Mesendoderm (in vitro differentiated cells): Measurements from ENCODE around the gene ABCD1.
A peak's percentile ranks its signal among the peaks of the same experiment; 100 is the strongest.

Experiments
- DNase-seq: peaks from one replicate; pipeline ENCODE4 v3.0.0; 2013
- H2AK5ac ChIP-seq: 2 replicates; pipeline ENCODE4 v1.6.1; 2013; ENCODE audit warnings: low read length, inconsistent platforms
- H2BK120ac ChIP-seq: 2 replicates; pipeline ENCODE4 v1.6.1; 2013; ENCODE audit warnings: low read depth, mild to moderate bottlenecking, low read length, moderate library complexity, mixed read lengths
- H2BK15ac ChIP-seq: replicated peaks from 2 replicates; pipeline ENCODE4 v1.6.1; 2013; ENCODE audit warnings: low read depth, mild to moderate bottlenecking, moderate library complexity
- H2BK5ac ChIP-seq: 2 replicates; pipeline ENCODE4 v1.6.1; 2013; ENCODE audit warnings: low read length, inconsistent platforms
- H3K18ac ChIP-seq: 2 replicates; pipeline ENCODE4 v1.6.1; 2013; ENCODE audit warnings: mild to moderate bottlenecking, low read length, mixed read lengths
- H3K23ac ChIP-seq: one replicate; pipeline ENCODE4 v1.6.1; 2013; ENCODE audit warnings: low read length
- H3K27ac ChIP-seq: 2 replicates; pipeline ENCODE4 v1.5.1; 2013; ENCODE audit warnings: low read depth, mild to moderate bottlenecking, inconsistent platforms, low read length, moderate library complexity
- H3K27me3 ChIP-seq: 2 replicates; pipeline ENCODE4 v1.6.1; 2013; ENCODE audit warnings: low read length, control low read depth, mild to moderate bottlenecking, inconsistent platforms; ENCODE audit not compliant: insufficient read depth, poor library complexity
- H3K36me3 ChIP-seq: 2 replicates; pipeline ENCODE4 v1.6.1; 2013; ENCODE audit warnings: low read length, inconsistent platforms; ENCODE audit not compliant: control insufficient read depth, insufficient read depth
- H3K4ac ChIP-seq: one replicate; pipeline ENCODE4 v1.6.1; 2013; ENCODE audit warnings: low read depth, mild to moderate bottlenecking, low read length, moderate library complexity
- H3K4me1 ChIP-seq: 2 replicates; pipeline ENCODE4 v1.6.1; 2013; ENCODE audit warnings: low read depth, low read length, inconsistent platforms; ENCODE audit not compliant: control insufficient read depth
- H3K4me2 ChIP-seq: 2 replicates; pipeline ENCODE4 v1.6.1; 2013; ENCODE audit warnings: low read length
- H3K4me3 ChIP-seq: 2 replicates; pipeline ENCODE4 v1.5.1; 2013; ENCODE audit warnings: mild to moderate bottlenecking, low read length
- H3K56ac ChIP-seq: one replicate; pipeline ENCODE4 v1.6.1; 2013; ENCODE audit warnings: low read length
- H3K79me1 ChIP-seq: 2 replicates; pipeline ENCODE4 v1.6.1; 2013; ENCODE audit warnings: low read length, inconsistent platforms
- H3K79me2 ChIP-seq: 2 replicates; pipeline ENCODE4 v1.6.1; 2013; ENCODE audit warnings: mild to moderate bottlenecking, low read length; ENCODE audit not compliant: control insufficient read depth, insufficient read depth
- H3K9ac ChIP-seq: 2 replicates; pipeline ENCODE4 v1.6.1; 2013; ENCODE audit warnings: low read length, inconsistent platforms
- H4K5ac ChIP-seq: one replicate; pipeline ENCODE4 v1.6.1; 2013; ENCODE audit warnings: low read length
- H4K8ac ChIP-seq: one replicate; pipeline ENCODE4 v1.6.1; 2013; ENCODE audit warnings: low read depth, mild to moderate bottlenecking, control low read depth, low read length, moderate library complexity
- WGBS: extraction: QIAGEN DNeasy Blood & Tissue Kit; methylation state at CpG from one replicate; pipeline ENCODE4 v1.1.7; 2013; ENCODE audit warnings: low lambda C conversion rate, missing lambda C conversion rate; ENCODE audit not compliant: insufficient coverage; ENCODE audit errors: extremely low coverage; 5-methylcytosine and 5-hydroxymethylcytosine counted together

The ABCD1 gene

DNA sequence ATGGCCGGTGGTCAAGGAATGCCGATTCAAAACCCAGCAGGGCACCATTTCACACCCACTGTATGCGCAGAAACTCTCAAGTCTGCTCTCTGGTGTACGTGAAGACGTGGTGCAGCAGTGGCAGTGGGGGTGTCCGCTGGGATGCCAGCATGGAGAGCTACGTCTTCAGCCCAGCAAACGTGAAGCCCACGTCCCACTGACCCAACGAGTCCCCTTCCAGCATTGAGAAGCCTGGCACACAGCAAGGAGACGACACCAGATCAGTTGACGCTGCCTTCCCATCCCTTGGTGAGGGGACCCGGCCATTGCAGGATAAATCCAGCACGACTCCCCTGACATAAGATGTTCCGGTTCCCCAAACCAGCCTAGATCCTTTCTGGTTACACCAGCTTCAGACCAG, 37.2 kb downstream of the ABCD1 start:
- H3K9ac ChIP-seq: no peak overlapping the region
- H3K23ac ChIP-seq: no peak overlapping the region
- no peaks in the 10 kb centered on the region for H3K27me3 ChIP-seq
- no peak overlapping the region for H2AK5ac ChIP-seq
- no peaks in the 10 kb centered on the region for H3K4me1 ChIP-seq
- no peaks in the 10 kb centered on the region for H3K79me2 ChIP-seq
- no peak overlapping the region for H3K27ac ChIP-seq
- H3K36me3 ChIP-seq: no peaks in the 10 kb centered on the region
- H3K4me2 ChIP-seq: no peak overlapping the region
- H3K18ac ChIP-seq: no peak overlapping the region
- H4K8ac ChIP-seq: no peak overlapping the region
- H3K56ac ChIP-seq: no peak overlapping the region
- no peaks in the 10 kb centered on the region for H3K79me1 ChIP-seq
- no peak overlapping the region for H3K4me3 ChIP-seq
- WGBS: no CpG with 5 or more reads among the region's 15 CpGs
- no peak overlapping the region for H2BK15ac ChIP-seq
- H2BK5ac ChIP-seq: no peak overlapping the region
- H2BK120ac ChIP-seq: no peak overlapping the region
- no peak overlapping the region for H4K5ac ChIP-seq
- no peak overlapping the region for H3K4ac ChIP-seq
- peak; percentile 19 for DNase-seq

DNA sequence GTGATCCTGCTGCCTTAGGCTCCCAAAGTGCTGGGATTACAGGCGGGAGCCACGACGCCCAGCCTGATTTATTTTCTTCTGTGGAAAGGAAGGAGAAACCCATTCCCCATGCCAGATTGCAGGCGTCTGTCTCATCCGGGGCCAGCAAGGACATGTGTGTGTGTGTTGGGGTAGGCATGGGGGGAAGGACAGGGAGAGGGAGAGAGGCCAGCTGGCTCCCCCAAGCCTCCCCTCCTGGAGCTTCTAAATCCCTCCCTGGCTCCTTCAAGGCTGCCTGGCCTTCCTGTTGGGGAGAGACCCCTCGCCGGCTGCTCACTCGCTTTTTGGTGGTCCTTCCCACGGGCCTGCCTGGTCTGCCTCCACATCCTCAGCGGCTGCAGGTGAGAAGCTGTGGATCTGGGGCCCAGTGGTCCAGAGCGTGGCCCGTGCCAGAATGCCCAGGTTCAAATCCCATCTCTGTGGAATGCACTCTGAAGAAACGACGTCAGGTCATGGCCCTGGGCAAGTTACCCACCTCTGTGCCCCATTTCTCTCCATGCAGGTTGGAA, 38.0 kb downstream of the ABCD1 start:
- WGBS: no CpG with 5 or more reads among the region's 14 CpGs
- no peak for DNase-seq

DNA sequence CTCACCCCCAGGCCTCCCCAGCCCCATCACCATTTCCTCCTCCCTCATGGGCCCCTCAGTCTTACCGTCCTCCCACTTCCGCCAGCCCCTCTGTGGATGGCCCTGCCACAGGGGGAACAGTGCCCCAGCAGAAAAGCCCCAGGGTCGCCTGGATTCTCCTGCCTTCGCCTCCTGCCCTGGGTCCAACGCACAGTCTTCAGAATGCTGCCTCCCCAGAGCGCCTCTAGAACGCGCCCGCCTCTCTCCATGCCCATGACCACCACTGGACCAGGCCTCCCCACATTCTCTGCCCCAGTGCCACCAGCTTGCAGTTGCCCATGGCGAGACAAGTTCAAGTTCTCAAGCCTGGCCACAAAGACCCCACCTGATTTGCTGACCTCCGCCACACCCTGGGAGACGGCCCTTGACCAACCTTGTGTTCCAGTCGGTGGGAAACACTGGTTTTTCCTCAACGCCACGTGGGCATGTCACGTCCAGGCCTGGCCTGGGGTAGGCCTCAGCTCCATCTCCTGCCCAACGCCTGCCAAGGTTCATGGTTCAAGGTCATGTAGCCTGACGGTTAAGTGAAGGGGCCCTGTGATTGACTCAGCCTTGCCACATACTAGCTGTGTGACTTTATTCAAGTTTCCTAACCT, 38.8 kb downstream of the ABCD1 start:
- Histone ChIP-seq H2BK120ac (no peak overlapping the region), H3K4ac (no peak overlapping the region), H3K27me3 (no peaks in the 10 kb centered on the region), H3K27ac (no peak overlapping the region), H4K8ac (no peak overlapping the region), H2AK5ac (no peak overlapping the region), H3K4me2 (no peak overlapping the region), H3K56ac (no peak overlapping the region), H3K23ac (no peak overlapping the region), H3K36me3 (no peaks in the 10 kb centered on the region), H4K5ac (no peak overlapping the region), H2BK5ac (no peak overlapping the region), H3K4me3 (no peak overlapping the region), H2BK15ac (no peak overlapping the region), H3K4me1 (no peaks in the 10 kb centered on the region), H3K9ac (no peak overlapping the region), H3K79me2 (no peaks in the 10 kb centered on the region), H3K18ac (no peak overlapping the region), H3K79me1 (no peaks in the 10 kb centered on the region)
- no peak for DNase-seq
- WGBS: no CpG with 5 or more reads among the region's 18 CpGs

More for the DNA sequence above, 38.0 kb downstream of the ABCD1 start:
- Histone ChIP-seq H2AK5ac (no peak overlapping the region), H3K79me1 (no peaks in the 10 kb centered on the region), H3K79me2 (no peaks in the 10 kb centered on the region), H2BK5ac (no peak overlapping the region), H3K23ac (no peak overlapping the region), H3K4me2 (no peak overlapping the region), H3K56ac (no peak overlapping the region), H3K36me3 (no peaks in the 10 kb centered on the region), H3K4ac (no peak overlapping the region), H3K27ac (no peak overlapping the region), H2BK15ac (no peak overlapping the region), H3K27me3 (no peaks in the 10 kb centered on the region), H3K4me3 (no peak overlapping the region), H4K5ac (no peak overlapping the region), H4K8ac (no peak overlapping the region), H3K9ac (no peak overlapping the region), H2BK120ac (no peak overlapping the region), H3K18ac (no peak overlapping the region), H3K4me1 (no peaks in the 10 kb centered on the region)

GRCh38 chrX:153763989-153764755, 39.5 kb downstream of the ABCD1 start, which contains the start of gene PLXNB3:
PLXNB3 (plus strand) TSS chrX:153764249; CDS start chrX:153765536, 1,287 bp downstream.
- no CpG with 5 or more reads among the region's 26 CpGs for WGBS
- H3K4me3 ChIP-seq: no peak within 1 kb of the TSS

DNA sequence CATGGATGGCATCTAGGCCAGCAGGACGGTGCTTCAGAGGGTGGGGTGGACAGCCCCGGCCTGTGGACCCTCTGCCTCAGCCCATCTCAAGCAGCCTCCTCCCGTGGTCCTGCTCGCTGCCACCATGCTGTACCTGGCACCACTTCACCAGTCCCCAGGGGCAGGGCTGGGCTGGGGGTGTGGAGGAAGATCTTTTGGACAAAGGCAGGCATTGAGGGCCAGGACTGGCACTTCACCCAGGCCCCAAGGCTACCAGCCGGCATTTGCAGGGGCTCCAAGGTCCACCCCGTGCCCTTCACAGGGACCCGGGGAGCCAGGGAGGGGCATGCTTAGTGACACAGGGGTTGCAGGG, 40.1 kb downstream of the ABCD1 start:
- Histone ChIP-seq H3K4me3 (no peak overlapping the region), H3K79me1 (no peaks in the 10 kb centered on the region), H3K79me2 (no peaks in the 10 kb centered on the region), H4K5ac (no peak overlapping the region), H3K18ac (no peak overlapping the region), H3K27me3 (no peaks in the 10 kb centered on the region), H3K4ac (no peak overlapping the region), H3K27ac (no peak overlapping the region), H3K9ac (no peak overlapping the region), H3K4me1 (no peaks in the 10 kb centered on the region), H3K4me2 (no peak overlapping the region), H2AK5ac (no peak overlapping the region), H3K56ac (no peak overlapping the region), H2BK5ac (no peak overlapping the region), H2BK15ac (no peak overlapping the region), H3K23ac (no peak overlapping the region), H2BK120ac (no peak overlapping the region), H3K36me3 (no peaks in the 10 kb centered on the region), H4K8ac (no peak overlapping the region)
- WGBS: no CpG with 5 or more reads among the region's 7 CpGs
- no peak for DNase-seq

More at GRCh38 chrX:153763989-153764755, 39.5 kb downstream of the ABCD1 start, which contains the start of gene PLXNB3:
- no peak within 1 kb of the TSS for H2BK5ac ChIP-seq
- no peak within 1 kb of the TSS for H4K8ac ChIP-seq
- H4K5ac ChIP-seq: no peak within 1 kb of the TSS
- no peak within 1 kb of the TSS for H3K4me2 ChIP-seq
- no peaks in the 10 kb centered on the region for H3K79me1 ChIP-seq
- peak; percentile 67 for DNase-seq
- no peaks in the 10 kb centered on the region for H3K4me1 ChIP-seq
- no peak within 1 kb of the TSS for H2BK120ac ChIP-seq
- H3K27me3 ChIP-seq: no peaks in the 10 kb centered on the region
- H3K56ac ChIP-seq: peak within 1 kb of the TSS; percentile 78
- H3K18ac ChIP-seq: no peak within 1 kb of the TSS
- no peak within 1 kb of the TSS for H3K27ac ChIP-seq
- H3K79me2 ChIP-seq: no peaks in the 10 kb centered on the region
- H3K23ac ChIP-seq: no peak within 1 kb of the TSS
- no peak within 1 kb of the TSS for H2BK15ac ChIP-seq
- H2AK5ac ChIP-seq: no peak within 1 kb of the TSS
- H3K9ac ChIP-seq: no peak within 1 kb of the TSS
- no peaks in the 10 kb centered on the region for H3K36me3 ChIP-seq
- no peak within 1 kb of the TSS for H3K4ac ChIP-seq
